ENCODE results near the gene MRPL14. TPM values are rescaled to one million over a fixed set of nuclear protein-coding genes. Genes with fewer than 3 reads are reported as not detected.
A peak's percentile ranks its signal among the peaks of the same experiment; 100 is the strongest.

Gene MRPL14
- polyA plus RNA-seq, 1 experiment: 58.4 TPM

- Histone ChIP-seq H3K4me3 (ENCODE audit: low read depth, low read length) (no peak overlapping the region), H3K36me3 (ENCODE audit: control insufficient read depth, insufficient read depth, low read length) (peaks cover 8% of the 10 kb centered on the region), H3K27me3 (ENCODE audit: control insufficient read depth, insufficient read depth, low read length) (no peaks in the 10 kb centered on the region)
- peak; percentile 94 for DNase-seq (ENCODE audit: low read depth)
- CTCF ChIA-PET: interaction anchor here (0.8 to 4.5 kb wide), 4 partner anchors 14 to 102 kb away, joined by 3 to 31 read pairs (median 3); no protein-coding TSS in a partner anchor
- POLR2A ChIA-PET: interaction anchor here (0.5 to 0.6 kb wide), 2 partner anchors 16 kb away, joined by 3 to 8 read pairs; no protein-coding TSS in a partner anchor
- no peak for TF ChIP-seq CTCF (IDR thresholded peaks at IDR 0.05; ENCODE audit: insufficient read depth, low read depth, low read length)
Measured at GRCh38 chr6:44116641-44117382, 10.4 kb downstream of the MRPL14 start.

DNA sequence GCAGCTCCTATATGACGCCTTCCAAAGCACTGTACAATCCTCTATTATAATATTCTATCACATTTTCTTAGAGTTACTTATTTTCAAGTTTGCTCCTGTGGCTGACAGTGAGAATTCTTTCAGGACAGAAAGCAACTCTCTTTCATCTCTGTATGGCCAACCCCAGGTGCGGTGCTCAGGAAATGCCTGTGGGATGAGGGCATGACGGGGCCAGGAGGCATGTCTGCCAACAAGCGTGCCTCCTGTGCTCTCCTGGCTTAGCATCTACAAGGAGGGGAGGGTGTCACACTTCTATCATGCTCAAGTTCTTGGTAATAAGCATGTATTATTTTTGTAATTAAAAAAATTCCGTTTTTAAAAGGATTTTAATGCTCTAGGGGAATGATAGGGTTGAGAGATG, 11.4 kb downstream of the MRPL14 start:
- TF ChIP-seq CTCF (IDR thresholded peaks at IDR 0.05; ENCODE audit: insufficient read depth, low read depth, low read length): no peak
- no peak for DNase-seq (ENCODE audit: low read depth)
- no peaks in the 10 kb centered on the region for H3K27me3 ChIP-seq (ENCODE audit: control insufficient read depth, insufficient read depth, low read length)
- H3K36me3 ChIP-seq (ENCODE audit: control insufficient read depth, insufficient read depth, low read length): peaks cover 11% of the 10 kb centered on the region
- CTCF ChIA-PET: interaction anchor here (4.5 kb wide), 1 partner anchor 17 kb away, joined by 31 read pairs; no protein-coding TSS in a partner anchor
- no peak overlapping the region for H3K4me3 ChIP-seq (ENCODE audit: low read depth, low read length)
- POLR2A ChIA-PET: no interaction called here

- Histone ChIP-seq H3K36me3 (ENCODE audit: control insufficient read depth, insufficient read depth, low read length) (peaks cover 15% of the 10 kb centered on the region), H3K4me3 (ENCODE audit: low read depth, low read length) (no peak overlapping the region), H3K27me3 (ENCODE audit: control insufficient read depth, insufficient read depth, low read length) (no peaks in the 10 kb centered on the region)
- no peak for DNase-seq (ENCODE audit: low read depth)
- TF ChIP-seq CTCF (IDR thresholded peaks at IDR 0.05; ENCODE audit: insufficient read depth, low read depth, low read length): no peak
- ChIA-PET CTCF (no interaction called here), POLR2A (no interaction called here)
Measured at GRCh38 chr6:44113414-44113813, 13.8 kb downstream of the MRPL14 start.

DNA sequence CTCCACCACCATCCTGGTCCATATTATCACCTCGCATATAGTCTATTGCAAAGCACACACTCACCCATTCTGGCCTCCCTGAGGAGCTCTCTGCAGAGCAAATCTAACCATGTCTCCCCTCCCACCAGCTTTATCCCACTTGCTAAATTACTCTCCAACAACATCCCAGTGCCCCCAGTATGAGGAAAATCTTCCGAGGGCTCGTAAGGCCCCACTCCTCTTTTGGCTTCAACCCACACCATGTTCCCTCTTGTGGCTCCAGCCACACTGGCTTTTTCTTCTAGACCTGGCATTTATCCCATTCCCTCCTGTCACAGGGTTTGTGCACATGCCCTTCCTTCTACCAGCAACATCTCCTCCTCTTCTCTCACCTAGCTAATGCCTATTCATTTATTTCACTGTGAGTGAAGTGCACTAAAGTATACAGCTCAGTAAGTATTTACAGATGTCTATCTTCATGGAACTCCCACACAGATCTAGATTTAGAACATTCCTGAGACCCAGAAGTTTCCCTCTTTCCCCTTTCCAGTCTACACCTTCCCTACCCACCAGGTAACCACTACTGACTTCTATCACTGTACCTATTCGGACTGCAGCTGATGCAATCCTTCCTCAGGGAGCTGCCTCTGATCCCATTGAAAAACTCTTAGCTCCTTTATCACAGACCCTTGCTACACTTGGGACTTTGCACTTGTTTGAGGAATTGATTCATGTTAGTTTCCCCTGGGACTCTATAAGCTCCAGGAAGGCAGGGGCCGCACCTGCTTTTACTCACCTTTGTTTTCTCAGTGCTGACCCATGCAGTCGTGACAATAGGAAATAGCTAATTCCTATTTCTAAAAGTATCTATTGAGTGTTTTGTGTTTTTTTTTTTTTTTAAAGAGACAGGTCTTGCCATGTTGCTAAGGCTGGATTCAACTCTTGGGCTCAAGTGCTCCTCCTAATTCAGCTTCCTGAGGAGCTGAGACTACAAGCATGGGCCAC, 15.5 kb downstream of the MRPL14 start:
- peaks cover 15% of the 10 kb centered on the region for H3K36me3 ChIP-seq (ENCODE audit: control insufficient read depth, insufficient read depth, low read length)
- no peak for TF ChIP-seq CTCF (IDR thresholded peaks at IDR 0.05; ENCODE audit: insufficient read depth, low read depth, low read length)
- ChIA-PET CTCF (interaction anchor here (0.6 to 2.7 kb wide), 3 partner anchors 12 to 33 kb away, joined by 4 to 13 read pairs (median 12); no protein-coding TSS in a partner anchor), POLR2A (no interaction called here)
- no peak overlapping the region for H3K4me3 ChIP-seq (ENCODE audit: low read depth, low read length)
- H3K27me3 ChIP-seq (ENCODE audit: control insufficient read depth, insufficient read depth, low read length): no peaks in the 10 kb centered on the region
- DNase-seq (ENCODE audit: low read depth): no peak

- POLR2A ChIA-PET: no interaction called here
- Histone ChIP-seq H3K36me3 (ENCODE audit: control insufficient read depth, insufficient read depth, low read length) (peaks cover 15% of the 10 kb centered on the region), H3K27me3 (ENCODE audit: control insufficient read depth, insufficient read depth, low read length) (no peaks in the 10 kb centered on the region), H3K4me3 (ENCODE audit: low read depth, low read length) (no peak overlapping the region)
- TF ChIP-seq CTCF (IDR thresholded peaks at IDR 0.05; ENCODE audit: insufficient read depth, low read depth, low read length): no peak
- no peak for DNase-seq (ENCODE audit: low read depth)
- CTCF ChIA-PET: interaction anchor here (0.6 to 2.7 kb wide), 3 partner anchors 11 to 74 kb away, joined by 3 to 13 read pairs (median 12); no protein-coding TSS in a partner anchor
Measured at GRCh38 chr6:44110966-44111365, 16.3 kb downstream of the MRPL14 start.
